ENCODE measurements around the gene KLF17.

Gene KLF17

GRCh38 chr1:44077421-44077820 is 41.2 kb upstream of the KLF17 start:
- no peaks in the 10 kb centered on the region for H3K36me3 ChIP-seq (ENCODE audit: control insufficient read depth in 2 of 2, insufficient read depth in 1 of 2, low read length in 2 of 2)
- no peak overlapping the region for H3K4me3 ChIP-seq (ENCODE audit: low read depth, low read length)
- H3K27ac ChIP-seq (ENCODE audit: extremely low read depth, low read depth, low read length), result no peak overlapping the region
- no peaks in the 10 kb centered on the region for H3K4me1 ChIP-seq (ENCODE audit: control insufficient read depth, insufficient read depth, low read length)
- ChIA-PET CTCF (no interaction called here), POLR2A (no interaction called here)
- no peaks in the 10 kb centered on the region for H3K9me3 ChIP-seq (ENCODE audit: control insufficient read depth, insufficient read depth, low read depth, low read length)
- TF ChIP-seq HOXC10 (CRISPR knock-in tag; IDR thresholded peaks at IDR 0.05) (no peak), ZNF423 (tag by site-specific recombination; IDR thresholded peaks at IDR 0.05) (no peak), ZNF664 (tag by site-specific recombination; IDR thresholded peaks at IDR 0.05) (no peak), ZNF280C (tag by site-specific recombination; IDR thresholded peaks at IDR 0.05) (no peak), YY2 (tag by site-specific recombination; IDR thresholded peaks at IDR 0.05) (no peak), EGR2 (tag by site-specific recombination; IDR thresholded peaks at IDR 0.05; ENCODE audit: low read depth) (no peak), ZBTB11 (tag by site-specific recombination; conservative IDR thresholded peaks at IDR 0.05; ENCODE audit: low read depth) (no peak), ZBTB20 (tag by site-specific recombination; IDR thresholded peaks at IDR 0.05) (no peak), ZNF623 (tag by site-specific recombination; IDR thresholded peaks at IDR 0.05) (no peak), ZNF366 (tag by site-specific recombination; conservative IDR thresholded peaks at IDR 0.05) (no peak), OVOL3 (tag by site-specific recombination; IDR thresholded peaks at IDR 0.05) (no peak), SETDB1 (IDR thresholded peaks at IDR 0.05; ENCODE audit: insufficient read length, low read length) (no peak)

- H3K27ac ChIP-seq (ENCODE audit: extremely low read depth, low read depth, low read length), result no peak overlapping the region
- POLR2A ChIA-PET, result no interaction called here
- no peaks in the 10 kb centered on the region for H3K36me3 ChIP-seq (ENCODE audit: control insufficient read depth in 2 of 2, insufficient read depth in 1 of 2, low read length in 2 of 2)
- no peaks in the 10 kb centered on the region for H3K9me3 ChIP-seq (ENCODE audit: control insufficient read depth, insufficient read depth, low read depth, low read length)
- H3K4me3 ChIP-seq (ENCODE audit: low read depth, low read length), result no peak overlapping the region
- CTCF ChIA-PET, result interaction anchor here (1.1 kb wide), 1 partner anchor 14 kb away, joined by 3 read pairs; no protein-coding TSS in a partner anchor
- H3K4me1 ChIP-seq (ENCODE audit: control insufficient read depth, insufficient read depth, low read length), result no peaks in the 10 kb centered on the region
- no peak for TF ChIP-seq ZNF548 (tag by site-specific recombination; IDR thresholded peaks at IDR 0.05)
- no peak for TF ChIP-seq ZNF623 (tag by site-specific recombination; IDR thresholded peaks at IDR 0.05)
- TF ChIP-seq ZBTB10 (tag by site-specific recombination; IDR thresholded peaks at IDR 0.05), result no peak
- TF ChIP-seq ZNF561 (tag by site-specific recombination; IDR thresholded peaks at IDR 0.05; ENCODE audit: borderline replicate concordance), result no peak
- TF ChIP-seq ZNF416 (tag by site-specific recombination; IDR thresholded peaks at IDR 0.05), result no peak
- TF ChIP-seq WT1 (tag by site-specific recombination; IDR thresholded peaks at IDR 0.05), result no peak
- TF ChIP-seq ZNF18 (tag by site-specific recombination; IDR thresholded peaks at IDR 0.05), result no peak
- TF ChIP-seq REST (tag by site-specific recombination; IDR thresholded peaks at IDR 0.05), result no peak
- TF ChIP-seq ZFHX2 (tag by site-specific recombination; conservative IDR thresholded peaks at IDR 0.05), result no peak
- no peak for TF ChIP-seq ZFP37 (tag by site-specific recombination; IDR thresholded peaks at IDR 0.05)
- no peak for TF ChIP-seq ZNF2 (tag by site-specific recombination; IDR thresholded peaks at IDR 0.05)
- TF ChIP-seq ZNF324 (tag by site-specific recombination; IDR thresholded peaks at IDR 0.05), result no peak
- TF ChIP-seq BCL11A (tag by site-specific recombination; IDR thresholded peaks at IDR 0.05; ENCODE audit: low read depth), result no peak
Measured at GRCh38 chr1:44078104-44078503, 40.5 kb upstream of the KLF17 start.
